ENCODE measurements around the gene AHDC1. TPM values are rescaled to one million over a fixed set of nuclear protein-coding genes. Genes with fewer than 3 reads are reported as not detected.

AHDC1 gene
- total RNA-seq, 1 experiment from 2014 or later, result 33.7 TPM

GRCh38 chr1:27626031-27626935 is 22.3 kb upstream of the AHDC1 start:
- no peak overlapping the region for H3K4me3 ChIP-seq (replicated peaks in 1 of 2; ENCODE audit: low read depth in 1 of 2, low read length in 2 of 2)
- no peak overlapping the region for H3K27ac ChIP-seq (ENCODE audit: low read depth, low read length)
- RAD21 ChIA-PET (ENCODE audit: low non-redundant PET in 1 of 2, low total read pairs in 2 of 2, uncharacterized antibody in 2 of 2, unreplicated experiment in 2 of 2), result no interaction called here
- H4K20me1 ChIP-seq (ENCODE audit: insufficient read depth), result no peaks in the 10 kb centered on the region
- no peak overlapping the region for H2AFZ ChIP-seq (ENCODE audit: low read depth, low read length, poor library complexity, severe bottlenecking)
- no peaks in the 10 kb centered on the region for H3K79me2 ChIP-seq (ENCODE audit: insufficient read depth, low read length)
- no peak for TF ChIP-seq FOSL1 (IDR thresholded peaks at IDR 0.05; ENCODE audit: low read depth)
- TF ChIP-seq TCF7L2 (IDR thresholded peaks at IDR 0.05; ENCODE audit: borderline replicate concordance, extremely low read depth, insufficient read depth, insufficient read length), result no peak
- TF ChIP-seq RAD21 (IDR thresholded peaks at IDR 0.05; ENCODE audit: low read depth), result no peak
- no peak for TF ChIP-seq JUND (IDR thresholded peaks at IDR 0.05)
- no peak for TF ChIP-seq ELF1 (IDR thresholded peaks at IDR 0.05; ENCODE audit: borderline replicate concordance, low read depth)
- POLR2A ChIA-PET, result no interaction called here
- CTCF ChIA-PET, result no interaction called here
- peaks cover 0 to 6% of the 10 kb centered on the region in 2 experiments; a peak in 2 of 4 replicates for H3K4me1 ChIP-seq (ENCODE audit: control insufficient read depth in 1 of 2, insufficient read depth in 2 of 2, low read length in 2 of 2)
- no TSS peak for BruUV-seq (replicated peaks)
- intact Hi-C loops (cut with micrococcal nuclease), result no loop called here
- DNase-seq (ENCODE audit: low read depth, low spot score), result no peak
- H3K9me2 ChIP-seq (ENCODE audit: insufficient read depth), result no peaks in the 10 kb centered on the region
- H3K36me3 ChIP-seq (ENCODE audit: control insufficient read depth in 1 of 2, insufficient read depth in 2 of 2, low read length in 2 of 2), result no peaks in the 10 kb centered on the region
- no peak overlapping the region for H3K4me2 ChIP-seq (ENCODE audit: low read length)
- ATAC-seq, result no peak
- no peak overlapping the region for H3K9ac ChIP-seq (ENCODE audit: low read length)
- H3K27me3 ChIP-seq (ENCODE audit: insufficient read depth, low read length), result no peaks in the 10 kb centered on the region
- no peaks in the 10 kb centered on the region for H3K9me3 ChIP-seq (ENCODE audit: control insufficient read depth in 1 of 2, insufficient read depth in 1 of 2, low read depth in 1 of 2, low read length in 2 of 2)

- no peak for TF ChIP-seq RAD21 (IDR thresholded peaks at IDR 0.05; ENCODE audit: low read depth)
- TF ChIP-seq FOSL1 (IDR thresholded peaks at IDR 0.05; ENCODE audit: low read depth), result no peak
- no peak for TF ChIP-seq ZFX (IDR thresholded peaks at IDR 0.05)
- no peak for TF ChIP-seq REST (IDR thresholded peaks at IDR 0.05; ENCODE audit: low read depth)
- no peak for TF ChIP-seq EZH2 (IDR thresholded peaks at IDR 0.05)
- no peak for TF ChIP-seq CTCF (IDR thresholded peaks at IDR 0.05 in 2 of 3, conservative IDR thresholded peaks at IDR 0.05 in 1 of 3; ENCODE audit: borderline replicate concordance in 1 of 3, insufficient read depth in 1 of 3, low read depth in 2 of 3, low read length in 2 of 3)
- TF ChIP-seq ELF1 (IDR thresholded peaks at IDR 0.05; ENCODE audit: borderline replicate concordance, low read depth), result no peak
- TF ChIP-seq ATF3 (IDR thresholded peaks at IDR 0.05), result no peak
- no peak for TF ChIP-seq CEBPB (IDR thresholded peaks at IDR 0.05; ENCODE audit: low read depth)
- no peak overlapping the region for H2AFZ ChIP-seq (ENCODE audit: low read depth, low read length, poor library complexity, severe bottlenecking)
- ATAC-seq (no peak), DNase-seq (ENCODE audit: low read depth, low spot score) (no peak)
- no TSS peak for BruUV-seq (replicated peaks)
- H4K20me1 ChIP-seq (ENCODE audit: insufficient read depth), result no peaks in the 10 kb centered on the region
- no peak overlapping the region for H3K4me2 ChIP-seq (ENCODE audit: low read length)
- intact Hi-C loops (cut with micrococcal nuclease), result no loop called here
- H3K36me3 ChIP-seq (ENCODE audit: control insufficient read depth in 1 of 2, insufficient read depth in 2 of 2, low read length in 2 of 2), result no peaks in the 10 kb centered on the region
- no peaks in the 10 kb centered on the region for H3K9me2 ChIP-seq (ENCODE audit: insufficient read depth)
- H3K79me2 ChIP-seq (ENCODE audit: insufficient read depth, low read length), result no peaks in the 10 kb centered on the region
- H3K27ac ChIP-seq (ENCODE audit: low read depth, low read length), result no peak overlapping the region
- no peaks in the 10 kb centered on the region for H3K27me3 ChIP-seq (ENCODE audit: insufficient read depth, low read length)
- POLR2A ChIA-PET, result no interaction called here
- RAD21 ChIA-PET (ENCODE audit: low non-redundant PET in 1 of 2, low total read pairs in 2 of 2, uncharacterized antibody in 2 of 2, unreplicated experiment in 2 of 2), result no interaction called here
- H3K9me3 ChIP-seq (ENCODE audit: control insufficient read depth in 1 of 2, insufficient read depth in 1 of 2, low read depth in 1 of 2, low read length in 2 of 2), result no peaks in the 10 kb centered on the region
- H3K4me3 ChIP-seq (replicated peaks in 1 of 2; ENCODE audit: low read depth in 1 of 2, low read length in 2 of 2), result no peak overlapping the region
- H3K4me1 ChIP-seq (ENCODE audit: control insufficient read depth in 1 of 2, insufficient read depth in 2 of 2, low read length in 2 of 2), result peaks cover 0 to 8% of the 10 kb centered on the region in 2 experiments; a peak in 2 of 4 replicates
- no peak overlapping the region for H3K9ac ChIP-seq (ENCODE audit: low read length)
- CTCF ChIA-PET, result no interaction called here
Observed at GRCh38 chr1:27624467-27625178, 20.7 kb upstream of the AHDC1 start.

Data from HCT116 (cell line).